Tibial artery (tissue), 4 donors: ENCODE data around the gene DHRS3.

Experiments
- DNase-seq, 2 donors: peaks; one replicate each; pipeline ENCODE4 v3.0.0-alpha.2; 2019
- H3K27ac ChIP-seq, 2 donors: fragments of 200-600 bp; sonication (generic) in 1 of 2; 1 replicate in 1 of 2; 2 replicates in 1 of 2; pipeline ENCODE4 v1.5.1; 2018 to 2019; ENCODE audit warnings: mild to moderate bottlenecking in 1 of 2
- H3K27me3 ChIP-seq, 2 donors: fragments of 200-600 bp; sonication (generic) in 1 of 2; one replicate each; pipeline versions ENCODE4 v1.5.1 to v1.6.0; 2016 to 2019
- H3K36me3 ChIP-seq, 3 donors: fragments of 200-600 bp; sonication (generic) in 2 of 3; one replicate each; pipeline ENCODE4 v1.5.1; 2016 to 2019; ENCODE audit warnings: mild to moderate bottlenecking in 2 of 3
- H3K4me1 ChIP-seq, 4 donors: fragments of 200-600 bp; sonication (generic) in 2 of 4; 1 replicate in 3 of 4; 2 replicates in 1 of 4; pipeline ENCODE4 v1.5.1; 2016 to 2019
- H3K4me3 ChIP-seq, 2 donors: fragments of 200-600 bp; sonication (generic) in 1 of 2; 1 replicate in 1 of 2; 2 replicates in 1 of 2; pipeline ENCODE4 v1.5.1; 2018 to 2019; ENCODE audit warnings: mild to moderate bottlenecking in 2 of 2
- H3K9me3 ChIP-seq, 3 donors: fragments of 200-600 bp; sonication (generic) in 1 of 3; one replicate each; pipeline ENCODE4 v1.5.1; 2016 to 2019
- CTCF ChIP-seq, 2 experiments: fragments of 200-600 bp in 1 of 2; fragments of 450-650 bp in 1 of 2; IDR thresholded peaks; one replicate each; pipeline ENCODE4 v1.5.1; 2017 to 2019; ENCODE audit warnings: antibody characterized with exemption in 2 of 2, mild to moderate bottlenecking in 1 of 2, moderate library complexity in 1 of 2
- intact Hi-C: fragments of 100-400 bp; cut with DNase I; formaldehyde crosslinking; loops from one replicate; pipeline ENCODE4 v1.15.0; 2023; ENCODE audit warnings: low total_unique reads

The DHRS3 gene

GRCh38 chr1:12618965-12619791 lies 1.2 kb upstream of the DHRS3 start:
- Histone ChIP-seq H3K4me1 (peaks cover 10 to 69% (median 53%) of the 10 kb centered on the region in 4 donors), H3K36me3 (no peaks in the 10 kb centered on the region), H3K9me3 (no peaks in the 10 kb centered on the region), H3K4me3 (peak overlapping the region; percentile 85 to 92), H3K27me3 (no peaks in the 10 kb centered on the region), H3K27ac (peak overlapping the region; percentile 99)
- intact Hi-C loops, result loop anchor here (5.0 to 10.0 kb wide), 3 partner anchors 77 to 217 kb away; no protein-coding TSS in a partner anchor
- no peak for TF ChIP-seq CTCF (IDR thresholded peaks at IDR 0.05)
- peak; percentile 86 to 92 for DNase-seq

DNA sequence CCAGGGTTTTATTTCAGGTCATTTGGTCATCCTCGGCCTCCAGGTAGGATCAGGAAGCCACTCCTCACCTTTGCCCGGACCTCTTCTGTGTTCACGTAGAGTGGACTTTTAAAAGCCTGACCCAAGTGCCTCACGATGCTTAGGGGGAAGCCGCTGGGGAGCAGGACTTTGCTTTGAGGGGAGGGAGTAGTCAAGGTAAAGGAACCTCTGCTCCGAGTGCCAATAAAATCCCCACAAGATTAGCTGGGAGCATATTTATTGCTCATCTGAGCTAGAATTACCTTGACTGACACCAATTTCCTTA lies 603 bp upstream of the DHRS3 start:
- intact Hi-C loops, result loop anchor here (5.0 to 10.0 kb wide), 3 partner anchors 76 to 216 kb away; no protein-coding TSS in a partner anchor
- no peaks in the 10 kb centered on the region for H3K9me3 ChIP-seq
- H3K36me3 ChIP-seq, result no peaks in the 10 kb centered on the region
- H3K4me3 ChIP-seq, result peak overlapping the region; percentile 85 to 92
- no peak for TF ChIP-seq CTCF (IDR thresholded peaks at IDR 0.05)
- H3K27me3 ChIP-seq, result no peaks in the 10 kb centered on the region
- H3K4me1 ChIP-seq, result peaks cover 10 to 74% (median 58%) of the 10 kb centered on the region in 4 donors
- H3K27ac ChIP-seq, result peak overlapping the region; percentile 99
- no peak for DNase-seq

- H3K4me3 ChIP-seq, result peak overlapping the region; percentile 85 to 92
- intact Hi-C loops, result loop anchor here (5.0 to 10.0 kb wide), 3 partner anchors 75 to 215 kb away; no protein-coding TSS in a partner anchor
These were observed 504 bp downstream of the DHRS3 start for GRCh38 chr1:12617511-12617900.

DNA sequence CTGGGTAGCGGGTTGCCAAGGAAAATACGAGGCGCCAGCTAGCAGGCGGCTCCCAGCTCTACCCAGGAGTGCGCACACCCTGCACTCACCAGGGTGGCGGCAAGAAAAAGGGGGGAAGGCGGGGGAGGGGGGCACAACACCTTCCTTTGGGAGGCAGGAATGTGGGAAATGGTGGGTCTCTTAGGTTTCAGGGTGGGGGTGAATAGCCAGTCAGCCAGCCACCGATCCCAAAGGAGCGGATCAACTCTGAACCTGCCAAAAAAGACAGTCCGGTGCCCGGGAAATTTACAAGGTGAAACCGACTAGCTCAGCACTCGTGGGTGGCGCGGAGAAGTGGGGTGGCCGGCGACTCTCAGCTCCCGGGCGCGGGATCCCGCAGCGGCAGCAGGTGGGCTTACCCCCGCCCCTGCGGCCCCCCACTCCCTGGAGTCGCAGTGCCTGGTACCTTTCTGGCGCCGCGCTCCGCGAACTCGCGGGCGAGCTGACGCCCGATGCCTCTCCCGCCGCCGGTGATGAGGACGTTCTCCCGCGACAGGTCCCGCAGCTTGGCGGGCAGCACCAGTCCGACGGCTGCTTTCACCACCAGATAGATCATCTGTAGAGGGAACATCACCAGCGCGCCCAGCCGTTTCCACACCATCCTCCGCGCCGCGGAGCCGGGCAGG lies 1.2 kb downstream of the DHRS3 start:
- H3K9me3 ChIP-seq, result no peaks in the 10 kb centered on the region
- H3K27me3 ChIP-seq, result no peaks in the 10 kb centered on the region
- DNase-seq, result peak in 1 of 2 donors; percentile 83
- TF ChIP-seq CTCF (IDR thresholded peaks at IDR 0.05), result no peak
- peaks cover 0 to 7% (median 0%) of the 10 kb centered on the region in 3 donors for H3K36me3 ChIP-seq
- intact Hi-C loops, result loop anchor here (5.0 to 10.0 kb wide), 3 partner anchors 75 to 215 kb away; no protein-coding TSS in a partner anchor
- peaks cover 5 to 73% (median 46%) of the 10 kb centered on the region in 4 donors for H3K4me1 ChIP-seq
- peak overlapping the region; percentile 99 for H3K27ac ChIP-seq
- peak overlapping the region; percentile 85 to 92 for H3K4me3 ChIP-seq

More at GRCh38 chr1:12617511-12617900, 504 bp downstream of the DHRS3 start:
- TF ChIP-seq CTCF (IDR thresholded peaks at IDR 0.05), result no peak
- Histone ChIP-seq H3K36me3 (peaks cover 0 to 5% (median 0%) of the 10 kb centered on the region in 3 donors), H3K9me3 (no peaks in the 10 kb centered on the region), H3K27ac (peak overlapping the region; percentile 99), H3K4me1 (peaks cover 5 to 74% (median 52%) of the 10 kb centered on the region in 4 donors), H3K27me3 (no peaks in the 10 kb centered on the region)
- DNase-seq, result no peak

GRCh38 chr1:12615865-12616708 lies 1.9 kb downstream of the DHRS3 start:
- Histone ChIP-seq H3K27ac (peak overlapping the region; percentile 99), H3K27me3 (no peaks in the 10 kb centered on the region), H3K9me3 (no peaks in the 10 kb centered on the region), H3K4me3 (peak overlapping the region; percentile 85 to 92), H3K4me1 (peaks cover 5 to 66% (median 38%) of the 10 kb centered on the region in 4 donors), H3K36me3 (peaks cover 0 to 14% (median 6%) of the 10 kb centered on the region in 3 donors)
- intact Hi-C loops, result loop anchor here (5.0 to 10.0 kb wide), 3 partner anchors 74 to 214 kb away; no protein-coding TSS in a partner anchor
- TF ChIP-seq CTCF (IDR thresholded peaks at IDR 0.05), result no peak
- DNase-seq, result peak; percentile 80 to 91
